GM20000 (cell line): ENCODE results near the gene PPP1CA.

Experiments
- DNase-seq: peaks from one replicate; pipeline ENCODE4 v3.0.0; 2012; ENCODE audit warnings: low spot score
- CTCF ChIP-seq: IDR thresholded peaks from 2 replicates; pipeline ENCODE4 v1.5.1; 2012; ENCODE audit warnings: mild to moderate bottlenecking, control low read depth; ENCODE audit errors: extremely low read depth, missing control alignments

The PPP1CA gene

GRCh38 chr11:67412495-67413179, 11.0 kb upstream of the PPP1CA start:
- TF ChIP-seq CTCF = no peak
- no peak for DNase-seq

GRCh38 chr11:67411785-67412152, 10.1 kb upstream of the PPP1CA start:
- no peak for DNase-seq
- TF ChIP-seq CTCF = no peak

DNA sequence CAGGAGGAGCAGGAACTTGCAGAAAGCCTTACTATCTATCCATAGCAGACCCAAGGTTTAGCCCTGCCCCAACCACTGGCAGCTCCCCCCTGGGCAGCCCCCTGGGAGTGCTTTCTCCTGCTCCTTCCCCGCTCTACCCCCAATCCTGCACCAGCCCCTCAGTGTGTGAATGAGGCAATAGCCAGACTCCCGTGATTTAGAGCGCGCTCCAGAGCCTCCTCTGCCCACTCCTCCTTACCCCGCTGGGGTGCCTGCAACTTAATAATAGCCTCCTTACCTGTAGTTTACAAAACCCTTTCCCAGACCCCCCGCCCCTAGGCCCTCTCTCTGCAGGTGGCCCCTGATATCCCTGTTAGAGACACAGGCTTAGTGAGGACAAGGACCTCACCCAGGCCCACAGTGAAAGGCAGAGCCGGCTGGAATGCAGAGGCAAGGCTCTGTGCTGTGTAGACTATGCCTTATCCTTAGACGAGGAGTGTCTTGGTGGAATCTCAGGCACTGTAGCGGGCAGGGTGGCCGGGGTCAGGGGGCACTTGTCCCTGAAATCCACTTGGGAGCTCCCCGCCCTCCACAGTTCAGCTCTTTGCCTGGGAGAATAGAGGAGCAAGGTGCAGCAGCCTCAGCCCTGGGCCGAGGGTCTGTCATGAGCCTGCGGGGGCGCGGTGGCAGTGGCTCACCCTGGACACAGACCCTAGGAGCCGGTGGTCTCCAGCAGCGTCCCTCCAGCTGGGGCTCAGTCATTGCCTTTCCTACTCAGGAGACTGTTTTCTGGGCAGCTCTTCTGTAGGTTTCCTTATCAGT, 9.5 kb upstream of the PPP1CA start:
- no peak for DNase-seq
- TF ChIP-seq CTCF = no peak

DNA sequence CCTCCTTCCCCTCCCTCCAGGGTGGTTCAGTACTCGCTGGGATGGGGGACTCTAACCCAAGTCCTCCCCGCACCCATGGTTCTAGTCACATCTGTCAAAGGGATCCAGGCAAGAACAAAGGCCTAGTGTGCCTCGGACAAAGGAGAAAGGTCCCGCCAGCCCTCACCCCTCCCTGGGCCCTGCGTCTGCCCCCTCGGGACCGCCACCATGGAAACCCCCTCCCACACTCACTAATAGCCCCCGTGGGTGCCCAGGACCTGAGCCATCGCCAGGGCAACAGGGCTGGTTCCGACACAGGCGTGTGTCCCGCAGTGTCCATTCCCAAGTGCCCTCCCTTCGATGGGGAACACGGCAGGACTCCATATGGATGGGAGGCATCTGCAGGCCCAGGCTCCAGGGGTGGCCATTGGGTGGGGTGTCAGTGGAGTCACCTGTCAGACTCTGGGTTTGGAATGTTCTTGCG, 8.7 kb upstream of the PPP1CA start:
- TF ChIP-seq CTCF = no peak
- no peak for DNase-seq

DNA sequence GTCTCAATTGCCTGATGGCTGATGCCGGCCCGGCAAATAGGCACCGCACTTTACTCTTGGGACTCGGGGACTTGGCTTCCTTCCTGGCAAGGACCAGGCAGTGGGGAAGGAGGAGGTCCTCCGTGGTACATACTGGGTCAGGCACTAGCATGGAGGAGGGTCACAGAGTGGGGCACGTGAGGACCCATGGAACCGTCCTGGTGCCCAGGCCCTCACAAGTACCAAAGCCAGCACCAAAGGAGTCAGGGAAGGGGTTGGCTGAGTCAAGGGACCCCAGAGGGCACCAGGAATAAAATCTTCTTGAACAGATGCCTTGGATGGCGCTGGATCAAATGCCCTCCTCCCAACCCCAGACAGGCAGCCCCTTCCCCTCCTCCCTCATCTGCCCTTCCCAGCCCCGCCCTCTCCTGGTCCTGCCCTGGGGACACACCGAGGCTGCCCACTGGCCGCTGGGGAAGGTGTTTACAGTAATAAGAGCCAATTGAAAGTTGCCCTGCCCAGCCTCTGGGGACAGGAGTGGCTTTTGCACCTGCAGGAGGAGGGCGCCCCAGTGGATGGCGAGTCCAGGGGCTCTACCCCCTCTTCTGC, 8.2 kb upstream of the PPP1CA start:
- no peak for DNase-seq
- no peak for TF ChIP-seq CTCF

GRCh38 chr11:67409261-67409666, 7.6 kb upstream of the PPP1CA start:
- peak; percentile 82 for DNase-seq
- no peak for TF ChIP-seq CTCF
